Measurements from ENCODE around the gene EPG5. TPM values are rescaled to one million over a fixed set of nuclear protein-coding genes. Genes with fewer than 3 reads are reported as not detected.

Gene EPG5
- total and polyA plus RNA-seq, 4 donors: 3.2 to 20.3 (median 11.1) TPM

DNA sequence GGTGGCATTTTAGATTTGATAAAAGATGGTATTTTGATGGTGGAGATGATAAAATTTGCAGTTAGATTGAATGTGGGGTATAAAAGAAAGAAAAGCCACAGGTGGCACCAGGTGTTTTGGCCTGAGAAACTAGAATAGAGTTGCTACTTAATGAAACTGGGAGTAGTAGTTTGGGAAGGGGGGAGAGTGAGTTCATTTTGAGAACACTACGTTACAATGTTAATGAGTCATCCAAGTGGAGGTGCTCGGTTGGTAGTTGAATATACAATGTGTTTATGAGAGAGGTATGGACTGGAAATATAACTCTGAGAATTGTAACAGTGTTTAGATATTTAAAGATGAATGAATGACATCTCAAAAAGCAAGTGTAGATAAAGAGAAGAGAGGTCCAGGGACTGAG lies 26.4 kb downstream of the EPG5 start:
- no peak for DNase-seq (ENCODE audit: low spot score)
- TF ChIP-seq NR2F2 (IDR thresholded peaks at IDR 0.05) (no peak), FOXA1 (IDR thresholded peaks at IDR 0.05) (no peak)
- TF ChIP-seq, protein P1, sequence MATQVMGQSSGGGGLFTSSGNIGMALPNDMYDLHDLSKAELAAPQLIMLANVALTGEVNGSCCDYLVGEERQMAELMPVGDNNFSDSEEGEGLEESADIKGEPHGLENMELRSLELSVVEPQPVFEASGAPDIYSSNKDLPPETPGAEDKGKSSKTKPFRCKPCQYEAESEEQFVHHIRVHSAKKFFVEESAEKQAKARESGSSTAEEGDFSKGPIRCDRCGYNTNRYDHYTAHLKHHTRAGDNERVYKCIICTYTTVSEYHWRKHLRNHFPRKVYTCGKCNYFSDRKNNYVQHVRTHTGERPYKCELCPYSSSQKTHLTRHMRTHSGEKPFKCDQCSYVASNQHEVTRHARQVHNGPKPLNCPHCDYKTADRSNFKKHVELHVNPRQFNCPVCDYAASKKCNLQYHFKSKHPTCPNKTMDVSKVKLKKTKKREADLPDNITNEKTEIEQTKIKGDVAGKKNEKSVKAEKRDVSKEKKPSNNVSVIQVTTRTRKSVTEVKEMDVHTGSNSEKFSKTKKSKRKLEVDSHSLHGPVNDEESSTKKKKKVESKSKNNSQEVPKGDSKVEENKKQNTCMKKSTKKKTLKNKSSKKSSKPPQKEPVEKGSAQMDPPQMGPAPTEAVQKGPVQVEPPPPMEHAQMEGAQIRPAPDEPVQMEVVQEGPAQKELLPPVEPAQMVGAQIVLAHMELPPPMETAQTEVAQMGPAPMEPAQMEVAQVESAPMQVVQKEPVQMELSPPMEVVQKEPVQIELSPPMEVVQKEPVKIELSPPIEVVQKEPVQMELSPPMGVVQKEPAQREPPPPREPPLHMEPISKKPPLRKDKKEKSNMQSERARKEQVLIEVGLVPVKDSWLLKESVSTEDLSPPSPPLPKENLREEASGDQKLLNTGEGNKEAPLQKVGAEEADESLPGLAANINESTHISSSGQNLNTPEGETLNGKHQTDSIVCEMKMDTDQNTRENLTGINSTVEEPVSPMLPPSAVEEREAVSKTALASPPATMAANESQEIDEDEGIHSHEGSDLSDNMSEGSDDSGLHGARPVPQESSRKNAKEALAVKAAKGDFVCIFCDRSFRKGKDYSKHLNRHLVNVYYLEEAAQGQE (IDR thresholded peaks at IDR 0.05): no peak
- no peak overlapping the region for H3K27ac ChIP-seq (ENCODE audit: low read depth in 1 of 2, low read length in 2 of 2)
- 89% methylated on average over 2 of the region's 2 CpGs for whole genome bisulfite sequencing
- no peaks in the 10 kb centered on the region for H3K9me3 ChIP-seq (ENCODE audit: control insufficient read depth in 4 of 4, low read length in 3 of 4)
- H3K4me3 ChIP-seq (ENCODE audit: low read depth in 1 of 3, low read length in 3 of 3): no peak overlapping the region
- no peak overlapping the region for H3K9ac ChIP-seq (ENCODE audit: low read depth in 1 of 2, low read length in 2 of 2)
- H3K36me3 ChIP-seq (ENCODE audit: control insufficient read depth in 4 of 4, insufficient read depth in 3 of 4, low read depth in 1 of 4, low read length in 3 of 4): peaks cover 6 to 69% (median 51%) of the 10 kb centered on the region in 4 donors
- H3K27me3 ChIP-seq (ENCODE audit: control insufficient read depth in 4 of 4, insufficient read depth in 4 of 4, low read length in 3 of 4): no peaks in the 10 kb centered on the region
- H3K4me1 ChIP-seq (ENCODE audit: control insufficient read depth in 4 of 4, insufficient read depth in 4 of 4, low read length in 3 of 4): peaks cover 0 to 4% (median 2%) of the 10 kb centered on the region in 4 donors

DNA sequence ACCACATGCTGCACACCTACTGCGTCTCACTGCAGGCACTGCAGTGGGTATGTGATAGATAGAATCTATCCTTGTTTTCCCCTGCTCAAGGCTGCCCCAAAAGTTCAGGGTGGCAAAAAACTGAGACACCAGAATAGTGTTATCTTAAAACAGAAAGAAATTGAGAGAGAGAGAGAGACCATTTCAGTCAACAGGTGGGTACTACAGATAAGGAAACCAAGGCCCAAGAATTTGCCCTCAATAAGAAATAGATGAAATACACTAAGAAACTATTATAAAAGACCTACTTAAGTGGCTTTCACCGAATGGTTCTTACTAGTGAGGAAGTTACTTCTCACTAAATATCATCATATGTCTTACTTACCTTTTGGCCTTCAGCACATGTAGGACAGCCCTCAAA lies 27.9 kb downstream of the EPG5 start:
- peaks cover 5 to 56% (median 43%) of the 10 kb centered on the region in 4 donors for H3K36me3 ChIP-seq (ENCODE audit: control insufficient read depth in 4 of 4, insufficient read depth in 3 of 4, low read depth in 1 of 4, low read length in 3 of 4)
- H3K4me1 ChIP-seq (ENCODE audit: control insufficient read depth in 4 of 4, insufficient read depth in 4 of 4, low read length in 3 of 4): peaks cover 0 to 6% (median 5%) of the 10 kb centered on the region in 4 donors
- no peak overlapping the region for H3K27ac ChIP-seq (ENCODE audit: low read depth in 1 of 2, low read length in 2 of 2)
- H3K9me3 ChIP-seq (ENCODE audit: control insufficient read depth in 4 of 4, low read length in 3 of 4): no peaks in the 10 kb centered on the region
- no peak overlapping the region for H3K9ac ChIP-seq (ENCODE audit: low read depth in 1 of 2, low read length in 2 of 2)
- TF ChIP-seq NR2F2 (IDR thresholded peaks at IDR 0.05) (no peak), HNF4G (IDR thresholded peaks at IDR 0.05) (no peak), GABPA (IDR thresholded peaks at IDR 0.05 in 1 of 2, conservative IDR thresholded peaks at IDR 0.05 in 1 of 2) (no peak), TAF1 (conservative IDR thresholded peaks at IDR 0.05) (no peak), RXRA (IDR thresholded peaks at IDR 0.05) (no peak), FOXA1 (IDR thresholded peaks at IDR 0.05) (no peak), RAD21 (IDR thresholded peaks at IDR 0.05) (no peak), FOXA2 (IDR thresholded peaks at IDR 0.05) (no peak), JUND (IDR thresholded peaks at IDR 0.05) (no peak), YY1 (IDR thresholded peaks at IDR 0.05) (no peak)
- TF ChIP-seq, protein P1 (IDR thresholded peaks at IDR 0.05): no peak
- 98% methylated on average over 2 of the region's 2 CpGs for WGBS
- H3K4me3 ChIP-seq (ENCODE audit: low read depth in 1 of 3, low read length in 3 of 3): no peak overlapping the region
- no peak for DNase-seq (ENCODE audit: low spot score)
- no peaks in the 10 kb centered on the region for H3K27me3 ChIP-seq (ENCODE audit: control insufficient read depth in 4 of 4, insufficient read depth in 4 of 4, low read length in 3 of 4)

DNA sequence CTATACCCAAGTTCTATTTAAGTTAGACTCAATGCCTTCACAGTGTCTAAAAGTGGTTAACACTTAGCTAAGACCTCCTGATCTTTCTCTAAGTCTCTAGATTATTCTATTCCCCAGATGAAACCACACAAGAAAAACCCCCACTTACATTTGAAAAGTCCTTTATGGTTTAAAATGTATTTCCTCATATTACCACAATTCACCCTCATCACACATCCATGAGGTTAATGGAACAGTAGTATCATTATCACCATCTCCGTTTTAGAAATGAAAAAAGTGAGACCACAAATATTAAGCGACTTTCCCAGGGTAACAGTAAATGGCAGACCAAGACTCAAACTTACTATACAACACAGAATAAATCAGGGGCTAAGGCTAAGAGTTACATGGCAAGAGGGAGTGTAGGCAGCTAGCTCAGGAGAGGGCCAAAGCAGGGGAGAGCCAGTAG lies 28.6 kb downstream of the EPG5 start:
- Histone ChIP-seq H3K27ac (ENCODE audit: low read depth in 1 of 2, low read length in 2 of 2) (no peak overlapping the region), H3K9ac (ENCODE audit: low read depth in 1 of 2, low read length in 2 of 2) (no peak overlapping the region), H3K4me1 (ENCODE audit: control insufficient read depth in 4 of 4, insufficient read depth in 4 of 4, low read length in 3 of 4) (peaks cover 0 to 6% (median 5%) of the 10 kb centered on the region in 4 donors), H3K27me3 (ENCODE audit: control insufficient read depth in 4 of 4, insufficient read depth in 4 of 4, low read length in 3 of 4) (no peaks in the 10 kb centered on the region), H3K9me3 (ENCODE audit: control insufficient read depth in 4 of 4, low read length in 3 of 4) (no peaks in the 10 kb centered on the region), H3K36me3 (ENCODE audit: control insufficient read depth in 4 of 4, insufficient read depth in 3 of 4, low read depth in 1 of 4, low read length in 3 of 4) (peaks cover 2 to 54% (median 38%) of the 10 kb centered on the region in 4 donors), H3K4me3 (ENCODE audit: low read depth in 1 of 3, low read length in 3 of 3) (no peak overlapping the region)
- no peak for DNase-seq (ENCODE audit: low spot score)
- TF ChIP-seq, protein P2, sequence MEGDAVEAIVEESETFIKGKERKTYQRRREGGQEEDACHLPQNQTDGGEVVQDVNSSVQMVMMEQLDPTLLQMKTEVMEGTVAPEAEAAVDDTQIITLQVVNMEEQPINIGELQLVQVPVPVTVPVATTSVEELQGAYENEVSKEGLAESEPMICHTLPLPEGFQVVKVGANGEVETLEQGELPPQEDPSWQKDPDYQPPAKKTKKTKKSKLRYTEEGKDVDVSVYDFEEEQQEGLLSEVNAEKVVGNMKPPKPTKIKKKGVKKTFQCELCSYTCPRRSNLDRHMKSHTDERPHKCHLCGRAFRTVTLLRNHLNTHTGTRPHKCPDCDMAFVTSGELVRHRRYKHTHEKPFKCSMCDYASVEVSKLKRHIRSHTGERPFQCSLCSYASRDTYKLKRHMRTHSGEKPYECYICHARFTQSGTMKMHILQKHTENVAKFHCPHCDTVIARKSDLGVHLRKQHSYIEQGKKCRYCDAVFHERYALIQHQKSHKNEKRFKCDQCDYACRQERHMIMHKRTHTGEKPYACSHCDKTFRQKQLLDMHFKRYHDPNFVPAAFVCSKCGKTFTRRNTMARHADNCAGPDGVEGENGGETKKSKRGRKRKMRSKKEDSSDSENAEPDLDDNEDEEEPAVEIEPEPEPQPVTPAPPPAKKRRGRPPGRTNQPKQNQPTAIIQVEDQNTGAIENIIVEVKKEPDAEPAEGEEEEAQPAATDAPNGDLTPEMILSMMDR (IDR thresholded peaks at IDR 0.05; ENCODE audit: low read depth, low read length, missing input control): no peak
- no peak for TF ChIP-seq YY1 (IDR thresholded peaks at IDR 0.05)
- no peak for TF ChIP-seq JUND (IDR thresholded peaks at IDR 0.05)
- no peak for TF ChIP-seq GABPA (IDR thresholded peaks at IDR 0.05 in 1 of 2, conservative IDR thresholded peaks at IDR 0.05 in 1 of 2)
- 91% methylated on average over 2 of the region's 2 CpGs for WGBS
